Natural killer cell (primary cell): ENCODE measurements around the gene MFAP3L. TPM values are rescaled to one million over a fixed set of nuclear protein-coding genes. Genes with fewer than 3 reads are reported as not detected.
"Not testable (repeated sequence)": the region's sequence is repeated elsewhere in the genome, so short reads cannot be mapped to it uniquely, and the experiment has no call there.

Experiments used
- ATAC-seq, 3 donors: fragments of 150-1000 bp in 2 of 3; fragments of 200-7000 bp in 1 of 3; cut with Tn5 transposase; 1 replicate in 1 of 3; 2 replicates in 2 of 3; pipeline ENCODE4 v1.10.0; 2021; ENCODE audit warnings: mild to moderate bottlenecking in 2 of 3, moderate library complexity in 2 of 3
- DNase-seq, 2 donors: peaks; one replicate each; pipeline versions ENCODE4 v3.0.0 to v3.0.0-alpha.2; 2013 to 2021; ENCODE audit warnings: mixed read lengths in 1 of 2
- H3K27ac ChIP-seq: one replicate; pipeline ENCODE4 v1.5.1; 2013; ENCODE audit warnings: mild to moderate bottlenecking, low read length
- H3K27me3 ChIP-seq: one replicate; pipeline ENCODE4 v1.6.1; 2013; ENCODE audit warnings: low read length; ENCODE audit not compliant: control insufficient read depth, insufficient read depth
- H3K36me3 ChIP-seq: one replicate; pipeline ENCODE4 v1.6.1; 2013; ENCODE audit warnings: low read length; ENCODE audit not compliant: control insufficient read depth, insufficient read depth
- H3K4me1 ChIP-seq: one replicate; pipeline ENCODE4 v1.6.1; 2013; ENCODE audit warnings: low read length; ENCODE audit not compliant: control insufficient read depth, insufficient read depth
- H3K4me3 ChIP-seq: one replicate; pipeline ENCODE4 v1.5.1; 2013; ENCODE audit warnings: low read length
- H3K9me3 ChIP-seq: one replicate; pipeline ENCODE4 v1.6.1; 2013; ENCODE audit warnings: low read length; ENCODE audit not compliant: control insufficient read depth, insufficient read depth
- H3K27ac Mint-ChIP-seq, 2 donors: one replicate each; pipeline ENCODE4 v1.8.0; 2022; ENCODE audit warnings: mild to moderate bottlenecking in 2 of 2, mixed read lengths in 2 of 2, moderate library complexity in 1 of 2
- H3K27me3 Mint-ChIP-seq, 2 donors: one replicate each; pipeline ENCODE4 v1.8.0; 2022; ENCODE audit warnings: low read depth in 2 of 2, mixed read lengths in 2 of 2
- H3K36me3 Mint-ChIP-seq: one replicate; pipeline ENCODE4 v1.8.0; 2022; ENCODE audit warnings: mixed read lengths
- H3K4me1 Mint-ChIP-seq, 2 donors: one replicate each; pipeline ENCODE4 v1.8.0; 2022; ENCODE audit warnings: mixed read lengths in 2 of 2
- H3K4me3 Mint-ChIP-seq: one replicate; pipeline ENCODE4 v1.8.0; 2022; ENCODE audit warnings: mild to moderate bottlenecking, moderate library complexity, mixed read lengths
- H3K9me3 Mint-ChIP-seq, 2 donors: one replicate each; pipeline ENCODE4 v1.8.0; 2022; ENCODE audit warnings: mixed read lengths in 2 of 2
- WGBS: methylation state at CpG from one replicate; pipeline ENCODE4 v1.1.7; 2013; ENCODE audit warnings: missing lambda C conversion rate; ENCODE audit not compliant: insufficient coverage; 5-methylcytosine and 5-hydroxymethylcytosine counted together
- intact Hi-C: fragments of 100-400 bp; cut with micrococcal nuclease; formaldehyde crosslinking; loops from one replicate; pipeline ENCODE4 v1.14.2; 2022
- total RNA-seq, 4 donors: library from RNA; stranded (reverse); fragments of 120-200 nt in 1 of 4; gene quantifications; one replicate each; pipeline versions ENCODE4 v1.2.3 to v1.2.4, GENCODE V29; 2013 to 2022
- TF ChIP-seq, protein P1 (sequence below): fragments of 200-600 bp; IDR thresholded peaks from one replicate; pipeline ENCODE4 v1.8.0; 2022; ENCODE audit warnings: antibody characterized with exemption

MFAP3L gene
- total RNA-seq, 3 donors from 2014 or later (not counting 1 experiment from before 2014, with no cell fraction given): 2.8 to 5.6 (median 5.4) TPM

GRCh38 chr4:169952236-169953002 lies 73.8 kb downstream of the MFAP3L start:
- Mint-ChIP-seq H3K4me3 (no peak overlapping the region), H3K27ac (no peak overlapping the region), H3K36me3 (no peaks in the 10 kb centered on the region), H3K9me3 (no peaks in the 10 kb centered on the region), H3K27me3 (peaks cover 6 to 14% of the 10 kb centered on the region in 2 donors), H3K4me1 (peaks cover 0 to 6% of the 10 kb centered on the region in 2 donors)
- Histone ChIP-seq H3K4me3 (no peak overlapping the region), H3K36me3 (no peaks in the 10 kb centered on the region), H3K27me3 (no peaks in the 10 kb centered on the region), H3K4me1 (no peaks in the 10 kb centered on the region), H3K27ac (no peak overlapping the region), H3K9me3 (no peaks in the 10 kb centered on the region)
- no peak for DNase-seq
- ATAC-seq: no peak
- WGBS: 3% methylated on average over 4 of the region's 4 CpGs
- TF ChIP-seq, protein P1, sequence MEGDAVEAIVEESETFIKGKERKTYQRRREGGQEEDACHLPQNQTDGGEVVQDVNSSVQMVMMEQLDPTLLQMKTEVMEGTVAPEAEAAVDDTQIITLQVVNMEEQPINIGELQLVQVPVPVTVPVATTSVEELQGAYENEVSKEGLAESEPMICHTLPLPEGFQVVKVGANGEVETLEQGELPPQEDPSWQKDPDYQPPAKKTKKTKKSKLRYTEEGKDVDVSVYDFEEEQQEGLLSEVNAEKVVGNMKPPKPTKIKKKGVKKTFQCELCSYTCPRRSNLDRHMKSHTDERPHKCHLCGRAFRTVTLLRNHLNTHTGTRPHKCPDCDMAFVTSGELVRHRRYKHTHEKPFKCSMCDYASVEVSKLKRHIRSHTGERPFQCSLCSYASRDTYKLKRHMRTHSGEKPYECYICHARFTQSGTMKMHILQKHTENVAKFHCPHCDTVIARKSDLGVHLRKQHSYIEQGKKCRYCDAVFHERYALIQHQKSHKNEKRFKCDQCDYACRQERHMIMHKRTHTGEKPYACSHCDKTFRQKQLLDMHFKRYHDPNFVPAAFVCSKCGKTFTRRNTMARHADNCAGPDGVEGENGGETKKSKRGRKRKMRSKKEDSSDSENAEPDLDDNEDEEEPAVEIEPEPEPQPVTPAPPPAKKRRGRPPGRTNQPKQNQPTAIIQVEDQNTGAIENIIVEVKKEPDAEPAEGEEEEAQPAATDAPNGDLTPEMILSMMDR: no peak
- intact Hi-C loops: no loop called here

DNA sequence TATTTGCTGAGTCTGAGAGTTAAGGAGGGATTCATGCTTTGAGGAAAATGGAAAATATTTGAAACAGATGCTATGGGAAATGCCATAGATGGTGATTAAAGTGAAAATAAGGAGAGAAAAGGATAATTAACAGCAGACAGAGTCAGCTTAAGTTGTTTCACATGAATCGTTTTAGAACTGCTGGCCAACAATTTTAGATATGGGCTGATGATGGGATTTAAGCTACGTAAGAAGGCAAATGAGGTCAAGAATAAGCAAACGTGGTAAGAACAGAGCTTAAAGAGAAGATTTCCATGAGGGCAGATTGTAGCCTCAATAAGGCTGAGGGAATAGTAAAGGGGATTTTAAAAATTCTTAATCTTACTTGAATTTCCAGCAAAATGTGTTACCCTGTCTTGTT lies 77.9 kb downstream of the MFAP3L start:
- no peak for DNase-seq
- Histone ChIP-seq H3K4me3 (no peak overlapping the region), H3K27me3 (no peaks in the 10 kb centered on the region), H3K36me3 (no peaks in the 10 kb centered on the region), H3K9me3 (no peaks in the 10 kb centered on the region), H3K4me1 (no peaks in the 10 kb centered on the region), H3K27ac (no peak overlapping the region)
- 75% methylated on average over 3 of the region's 3 CpGs for WGBS
- Mint-ChIP-seq H3K4me3 (no peak overlapping the region), H3K27ac (no peak overlapping the region), H3K4me1 (peaks cover 0 to 6% of the 10 kb centered on the region in 2 donors), H3K36me3 (no peaks in the 10 kb centered on the region), H3K9me3 (no peaks in the 10 kb centered on the region), H3K27me3 (peaks cover 0 to 11% of the 10 kb centered on the region in 2 donors)
- ATAC-seq: no peak
- intact Hi-C loops: no loop called here
- TF ChIP-seq, protein P1: no peak

- Mint-ChIP-seq H3K36me3 (no peaks in the 10 kb centered on the region), H3K27me3 (peaks cover 0 to 9% of the 10 kb centered on the region in 2 donors), H3K4me1 (no peaks in the 10 kb centered on the region), H3K9me3 (no peaks in the 10 kb centered on the region), H3K4me3 (no peak overlapping the region), H3K27ac (no peak overlapping the region)
- no peaks in the 10 kb centered on the region for H3K27me3 ChIP-seq
- no peak for DNase-seq
- H3K4me3 ChIP-seq: no peak overlapping the region
- no peak for ATAC-seq
- intact Hi-C loops: no loop called here
- no peaks in the 10 kb centered on the region for H3K9me3 ChIP-seq
- no peaks in the 10 kb centered on the region for H3K4me1 ChIP-seq
- TF ChIP-seq, protein P1: no peak
- no peak overlapping the region for H3K27ac ChIP-seq
- no peaks in the 10 kb centered on the region for H3K36me3 ChIP-seq
- WGBS: 80% methylated on average over 1 of the region's 1 CpG
Observed at GRCh38 chr4:169945636-169946035, 80.6 kb downstream of the MFAP3L start.

DNA sequence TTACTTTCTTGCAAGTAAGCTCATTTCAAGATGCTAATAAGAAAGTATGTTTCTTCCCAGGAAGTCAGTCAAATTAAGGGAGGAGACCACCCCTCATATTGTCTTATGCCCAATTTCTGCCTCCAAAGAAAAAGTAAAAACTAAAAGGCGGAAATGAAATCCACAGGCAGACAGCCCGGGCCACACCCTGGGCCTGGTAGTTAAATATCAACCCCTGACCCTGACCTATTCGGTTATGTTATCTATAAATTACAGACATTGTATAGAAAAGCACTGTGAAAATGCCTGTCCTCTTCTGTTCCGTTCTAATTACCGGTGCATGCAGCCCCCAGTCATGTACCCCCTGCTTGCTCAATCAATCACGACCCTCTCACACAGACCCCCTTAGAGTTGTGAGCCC lies 82.6 kb downstream of the MFAP3L start:
- H3K4me1 Mint-ChIP-seq, H3K27me3 Mint-ChIP-seq, H3K36me3 ChIP-seq, H3K36me3 Mint-ChIP-seq, H3K27me3 ChIP-seq, H3K27ac ChIP-seq, H3K27ac Mint-ChIP-seq, intact Hi-C loops, H3K9me3 Mint-ChIP-seq, ATAC-seq, H3K4me3 ChIP-seq, DNase-seq, H3K4me1 ChIP-seq, H3K4me3 Mint-ChIP-seq, H3K9me3 ChIP-seq: not testable (repeated sequence)
- 86% methylated on average over 5 of the region's 6 CpGs for WGBS
